OCI-LY1 (cell line): ENCODE results near the gene TMEM198.

ENCODE experiments used
- H2AFZ ChIP-seq: fragments of 200-600 bp; sonication (generic), shearing (Covaris generic); 2 replicates; pipeline ENCODE4 v1.6.0; 2014; ENCODE audit warnings: antibody characterized with exemption, mild to moderate bottlenecking, low read length
- H3F3A ChIP-seq: fragments of 200-600 bp; sonication (generic), shearing (Covaris generic); 2 replicates; pipeline ENCODE4 v1.6.0; 2014; ENCODE audit warnings: mild to moderate bottlenecking, antibody characterized with exemption, low read length, moderate library complexity; ENCODE audit not compliant: insufficient read depth
- H3K27ac ChIP-seq: fragments of 200-600 bp; sonication (generic); 2 replicates; pipeline ENCODE4 v1.5.1; 2014; ENCODE audit warnings: low read length, mixed run types, mild to moderate bottlenecking, low read depth; ENCODE audit not compliant: poor library complexity, severe bottlenecking
- H3K27me3 ChIP-seq: fragments of 200-600 bp; sonication (generic); 2 replicates; pipeline ENCODE4 v1.6.0; 2014; ENCODE audit warnings: antibody characterized with exemption, mild to moderate bottlenecking, low read length, moderate library complexity; ENCODE audit not compliant: insufficient read depth
- H3K36me3 ChIP-seq: fragments of 200-600 bp; sonication (generic); 2 replicates; pipeline ENCODE4 v1.6.1; 2014; ENCODE audit warnings: mild to moderate bottlenecking, antibody characterized with exemption, low read length, moderate library complexity, mixed read lengths; ENCODE audit not compliant: insufficient read depth
- H3K4me1 ChIP-seq: fragments of 200-600 bp; sonication (generic); 2 replicates; pipeline ENCODE4 v1.5.1; 2014; ENCODE audit warnings: mild to moderate bottlenecking, low read length, moderate library complexity; ENCODE audit not compliant: insufficient read depth, severe bottlenecking
- H3K4me2 ChIP-seq: fragments of 200-600 bp; sonication (generic), shearing (Covaris generic); 2 replicates; pipeline ENCODE4 v1.6.1; 2014; ENCODE audit warnings: low read length
- H3K4me3 ChIP-seq: fragments of 200-600 bp; sonication (generic); 2 replicates; pipeline ENCODE4 v1.5.1; 2014; ENCODE audit warnings: low read length, low read depth, mild to moderate bottlenecking, mixed read lengths; ENCODE audit not compliant: poor library complexity, severe bottlenecking
- H3K79me2 ChIP-seq: fragments of 200-600 bp; shearing (Covaris generic); 2 replicates; pipeline ENCODE4 v1.6.1; 2016; ENCODE audit warnings: mixed run types, low read length, mixed read lengths; ENCODE audit not compliant: insufficient read depth
- H3K9ac ChIP-seq: fragments of 200-600 bp; sonication (generic), shearing (Covaris generic); 2 replicates; pipeline ENCODE4 v1.6.1; 2014; ENCODE audit warnings: mild to moderate bottlenecking, low read length, mixed read lengths
- H3K9me2 ChIP-seq: fragments of 200-600 bp; sonication (generic), shearing (Covaris generic); 2 replicates; pipeline ENCODE4 v1.6.1; 2014; ENCODE audit warnings: low read depth, mild to moderate bottlenecking, low read length, mixed read lengths
- H3K9me3 ChIP-seq: fragments of 200-600 bp; shearing (Covaris generic); 2 replicates; pipeline ENCODE4 v1.6.1; 2014; ENCODE audit warnings: low read length, mixed read lengths
- H4K20me1 ChIP-seq: fragments of 200-600 bp; sonication (generic), shearing (Covaris generic); 2 replicates; pipeline ENCODE4 v1.6.0; 2016; ENCODE audit warnings: mild to moderate bottlenecking, low read length; ENCODE audit not compliant: insufficient read depth
- CTCF ChIP-seq: fragments of 200-600 bp; sonication (generic), shearing (Covaris generic); IDR thresholded peaks from 2 replicates; pipeline ENCODE4 v1.5.1; 2017; ENCODE audit warnings: mild to moderate bottlenecking, antibody characterized with exemption, low read length, moderate library complexity, mixed read lengths
- EZH2 ChIP-seq: fragments of 200-600 bp; sonication (generic), shearing (Covaris generic); IDR thresholded peaks from 2 replicates; pipeline ENCODE4 v1.8.0; 2017; ENCODE audit warnings: borderline replicate concordance, mixed run types, mild to moderate bottlenecking, antibody characterized with exemption, low read length, moderate library complexity, mixed read lengths

Gene TMEM198

GRCh38 chr2:219521066-219521880 lies 22.6 kb upstream of the TMEM198 start:
- H3K4me2 ChIP-seq: no peak overlapping the region

GRCh38 chr2:219522111-219523030 lies 21.5 kb upstream of the TMEM198 start:
- TF ChIP-seq EZH2: no peak
- TF ChIP-seq CTCF: no peak
- Histone ChIP-seq H3K36me3 (no peaks in the 10 kb centered on the region), H3K27ac (no peak overlapping the region), H3K79me2 (no peaks in the 10 kb centered on the region), H3K9me2 (no peaks in the 10 kb centered on the region), H3K9me3 (no peaks in the 10 kb centered on the region), H2AFZ (no peak overlapping the region), H4K20me1 (no peaks in the 10 kb centered on the region), H3F3A (no peaks in the 10 kb centered on the region), H3K9ac (no peak overlapping the region), H3K27me3 (0 out of 2 replicates have a peak, but pooled peaks cover 6% of the 10 kb centered on the region), H3K4me3 (no peak overlapping the region), H3K4me1 (no peaks in the 10 kb centered on the region), H3K4me2 (no peak overlapping the region)

More at GRCh38 chr2:219521066-219521880, 22.6 kb upstream of the TMEM198 start:
- no peaks in the 10 kb centered on the region for H3K9me2 ChIP-seq
- TF ChIP-seq CTCF (peak; percentile 35; the same call in 1 of the 2 replicates), EZH2 (no peak)
- no peak overlapping the region for H2AFZ ChIP-seq
- no peak overlapping the region for H3K27ac ChIP-seq
- no peaks in the 10 kb centered on the region for H3K4me1 ChIP-seq
- no peaks in the 10 kb centered on the region for H3F3A ChIP-seq
- H3K79me2 ChIP-seq: no peaks in the 10 kb centered on the region
- H3K27me3 ChIP-seq: 0 out of 2 replicates have a peak, but pooled peaks cover 6% of the 10 kb centered on the region
- no peaks in the 10 kb centered on the region for H3K9me3 ChIP-seq
- H3K36me3 ChIP-seq: no peaks in the 10 kb centered on the region
- H3K9ac ChIP-seq: no peak overlapping the region
- no peaks in the 10 kb centered on the region for H4K20me1 ChIP-seq
- H3K4me3 ChIP-seq: no peak overlapping the region

GRCh38 chr2:219523031-219523671 lies 20.7 kb upstream of the TMEM198 start:
- no peaks in the 10 kb centered on the region for H3K79me2 ChIP-seq
- H3K27me3 ChIP-seq: 0 out of 2 replicates have a peak, but pooled peaks cover 6% of the 10 kb centered on the region
- H3K4me2 ChIP-seq: no peak overlapping the region
- H3K36me3 ChIP-seq: no peaks in the 10 kb centered on the region
- no peak for TF ChIP-seq EZH2
- TF ChIP-seq CTCF: no peak
- no peaks in the 10 kb centered on the region for H3F3A ChIP-seq
- H2AFZ ChIP-seq: no peak overlapping the region
- no peaks in the 10 kb centered on the region for H3K4me1 ChIP-seq
- H3K9me3 ChIP-seq: no peaks in the 10 kb centered on the region
- no peaks in the 10 kb centered on the region for H4K20me1 ChIP-seq
- no peaks in the 10 kb centered on the region for H3K9me2 ChIP-seq
- H3K4me3 ChIP-seq: no peak overlapping the region
- no peak overlapping the region for H3K27ac ChIP-seq
- H3K9ac ChIP-seq: no peak overlapping the region
